HL-60 (cell line): ENCODE measurements around the gene CIC.

ENCODE experiments used
- DNase-seq, 2 experiments: peaks; one replicate each; pipeline ENCODE4 v3.0.0-alpha.2; 2010 to 2020; ENCODE audit warnings: low read depth in 1 of 2, low spot score in 1 of 2
- H3K27ac ChIP-seq: fragments of 250-450 bp; sonication (Bioruptor Pico); replicated peaks from 2 replicates; pipeline ENCODE4 v1.5.1; 2020; ENCODE audit warnings: mild to moderate bottlenecking, moderate library complexity
- H3K27me3 ChIP-seq: fragments of 250-450 bp; sonication (Bioruptor Pico); 2 replicates; pipeline ENCODE4 v1.5.1; 2021; ENCODE audit warnings: mild to moderate bottlenecking, moderate library complexity; ENCODE audit not compliant: insufficient read depth, poor library complexity, severe bottlenecking
- H3K4me3 ChIP-seq: replicated peaks from 2 replicates; pipeline ENCODE4 v1.5.1; 2011; ENCODE audit warnings: mild to moderate bottlenecking, control low read depth, low read length; ENCODE audit not compliant: insufficient read depth
- CTCF ChIP-seq: IDR thresholded peaks from one replicate; pipeline ENCODE4 v1.5.1; 2011; ENCODE audit warnings: low read length, control low read depth, inconsistent platforms; ENCODE audit not compliant: insufficient read depth
- GABPA ChIP-seq: IDR thresholded peaks from 2 replicates; pipeline ENCODE4 v1.6.1; 2012; ENCODE audit warnings: low read depth
- POLR2AphosphoS5 ChIP-seq: IDR thresholded peaks from 2 replicates; pipeline ENCODE4 v1.6.1; 2012; ENCODE audit warnings: low read depth
- REST ChIP-seq: IDR thresholded peaks from 2 replicates; pipeline ENCODE4 v1.6.1; 2012; ENCODE audit warnings: low read depth; ENCODE audit not compliant: insufficient replicate concordance
- SPI1 ChIP-seq: IDR thresholded peaks from 2 replicates; pipeline ENCODE4 v1.6.1; 2012; ENCODE audit warnings: low read depth, mild to moderate bottlenecking, borderline replicate concordance

The CIC gene

GRCh38 chr19:42286349-42287016, 17.4 kb downstream of the CIC start:
- H3K4me3 ChIP-seq = no peak overlapping the region
- no peak overlapping the region for H3K27ac ChIP-seq
- no peak for TF ChIP-seq GABPA
- H3K27me3 ChIP-seq = no peaks in the 10 kb centered on the region
- DNase-seq = no peak

- no peak for DNase-seq
- H3K27me3 ChIP-seq = no peaks in the 10 kb centered on the region
- no peak overlapping the region for H3K4me3 ChIP-seq
- TF ChIP-seq REST (no peak), POLR2AphosphoS5 (no peak), CTCF (no peak), GABPA (no peak), SPI1 (no peak)
- no peak overlapping the region for H3K27ac ChIP-seq
These were observed 18.2 kb downstream of the CIC start for GRCh38 chr19:42287017-42287826.

GRCh38 chr19:42287827-42288107, 18.7 kb downstream of the CIC start:
- no peak overlapping the region for H3K4me3 ChIP-seq
- no peak for TF ChIP-seq CTCF
- no peak for TF ChIP-seq SPI1
- TF ChIP-seq GABPA = no peak
- no peak for TF ChIP-seq POLR2AphosphoS5
- no peak for TF ChIP-seq REST
- H3K27me3 ChIP-seq = no peaks in the 10 kb centered on the region
- no peak for DNase-seq
- no peak overlapping the region; the same call in 1 of the 2 replicates for H3K27ac ChIP-seq

GRCh38 chr19:42288387-42288786, 19.3 kb downstream of the CIC start:
- no peak overlapping the region; the same call in 1 of the 2 replicates for H3K27ac ChIP-seq
- DNase-seq = peak in 1 of 2 experiments; percentile 44
- TF ChIP-seq POLR2AphosphoS5 (no peak), CTCF (no peak), REST (no peak), GABPA (no peak), SPI1 (no peak)
- no peaks in the 10 kb centered on the region for H3K27me3 ChIP-seq
- no peak overlapping the region for H3K4me3 ChIP-seq
